ENCODE measurements around the gene FOXF1.

The FOXF1 gene

GRCh38 chr16:86534779-86535615 is 24.7 kb downstream of the FOXF1 start:
- DNase-seq: no peak

GRCh38 chr16:86536621-86537020 is 26.3 kb downstream of the FOXF1 start:
- DNase-seq: no peak

DNA sequence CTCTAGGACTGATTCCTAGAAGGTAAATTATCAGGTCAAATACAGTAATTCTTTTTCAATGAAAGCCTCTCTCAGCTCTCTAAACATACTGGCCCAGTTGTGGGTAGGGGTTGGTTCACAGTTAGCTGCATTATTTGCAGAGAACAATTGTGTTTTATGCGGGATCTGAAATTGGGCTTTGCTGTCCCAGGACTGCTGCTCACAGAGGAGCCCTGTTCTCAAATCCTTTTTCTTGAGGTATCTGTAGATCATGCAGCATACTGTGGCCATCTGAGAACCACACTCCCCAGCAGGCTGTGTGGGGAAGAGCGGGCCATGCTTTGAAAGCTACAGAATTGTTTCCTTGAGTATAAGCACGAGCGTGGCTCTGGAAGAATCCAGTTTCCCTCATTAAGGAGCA is 27.2 kb downstream of the FOXF1 start:
- DNase-seq: no peak

- no peak for DNase-seq
These were observed 28.0 kb downstream of the FOXF1 start for GRCh38 chr16:86538196-86538780.

GRCh38 chr16:86540894-86541293 is 30.6 kb downstream of the FOXF1 start:
- DNase-seq: no peak

DNA sequence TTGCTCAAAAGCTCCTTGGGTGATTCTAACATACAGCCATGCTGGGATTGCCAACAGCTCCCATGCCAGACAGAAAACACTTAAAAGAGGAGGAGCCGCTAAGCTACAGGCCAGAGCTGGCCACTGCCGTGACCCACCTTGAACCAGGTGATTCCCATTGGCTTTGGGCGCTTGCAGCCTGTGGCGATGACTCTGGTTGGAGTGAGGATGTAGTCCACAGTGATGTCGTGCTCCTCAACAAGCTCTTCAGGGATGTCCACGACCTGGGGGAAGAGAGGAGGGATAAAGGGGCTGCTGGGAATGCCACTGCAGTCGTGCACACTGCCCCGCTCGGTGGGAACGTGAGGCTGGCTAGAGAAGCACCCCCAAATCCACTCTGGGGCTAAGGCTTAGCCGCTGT is 31.2 kb downstream of the FOXF1 start:
- DNase-seq: no peak

- DNase-seq: no peak
These were observed 32.7 kb downstream of the FOXF1 start for GRCh38 chr16:86542756-86543750.

GRCh38 chr16:86545481-86545880 is 35.2 kb downstream of the FOXF1 start:
- no peak for DNase-seq

- DNase-seq: no peak
These were observed 35.8 kb downstream of the FOXF1 start for GRCh38 chr16:86545954-86546637.

GRCh38 chr16:86546638-86547013 is 36.3 kb downstream of the FOXF1 start:
- DNase-seq: no peak

GRCh38 chr16:86547286-86547685 is 37.0 kb downstream of the FOXF1 start:
- DNase-seq: no peak

- DNase-seq: no peak
These were observed 39.0 kb downstream of the FOXF1 start for GRCh38 chr16:86549076-86549892.

DNA sequence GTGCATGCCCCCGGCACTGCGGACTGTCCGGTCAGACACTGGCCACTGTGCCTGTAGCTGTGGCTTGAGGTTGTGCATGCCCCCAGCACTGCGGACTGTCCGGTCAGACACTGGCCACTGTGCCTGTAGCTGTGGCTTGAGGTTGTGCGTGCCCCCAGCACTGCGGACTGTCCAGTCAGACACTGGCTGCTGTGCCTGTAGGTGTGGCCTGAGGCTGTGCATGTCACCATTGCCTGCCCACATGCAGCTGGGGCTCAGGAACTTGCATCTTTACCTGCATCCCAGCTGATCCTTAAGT is 39.5 kb downstream of the FOXF1 start:
- no peak for DNase-seq

GRCh38 chr16:86550281-86550680 is 40.0 kb downstream of the FOXF1 start:
- DNase-seq: no peak

- no peak for DNase-seq
These were observed 43.0 kb downstream of the FOXF1 start for GRCh38 chr16:86553356-86553755.

DNA sequence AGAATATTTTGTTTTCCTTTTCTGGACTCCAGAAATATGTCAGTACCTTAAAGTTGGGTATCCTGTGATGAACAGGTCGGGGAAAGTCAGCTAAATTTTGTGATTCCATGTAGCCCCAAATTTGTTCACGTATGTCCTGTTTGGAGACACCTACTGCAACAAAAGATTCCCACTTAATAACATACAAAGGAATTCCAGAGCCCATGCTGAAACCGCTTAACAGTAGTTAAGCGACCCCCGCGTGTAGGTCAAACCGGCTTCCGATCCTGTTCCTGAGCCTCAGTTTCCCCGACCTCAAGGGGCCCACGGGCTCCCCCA is 44.2 kb downstream of the FOXF1 start:
- no peak for DNase-seq

DNA sequence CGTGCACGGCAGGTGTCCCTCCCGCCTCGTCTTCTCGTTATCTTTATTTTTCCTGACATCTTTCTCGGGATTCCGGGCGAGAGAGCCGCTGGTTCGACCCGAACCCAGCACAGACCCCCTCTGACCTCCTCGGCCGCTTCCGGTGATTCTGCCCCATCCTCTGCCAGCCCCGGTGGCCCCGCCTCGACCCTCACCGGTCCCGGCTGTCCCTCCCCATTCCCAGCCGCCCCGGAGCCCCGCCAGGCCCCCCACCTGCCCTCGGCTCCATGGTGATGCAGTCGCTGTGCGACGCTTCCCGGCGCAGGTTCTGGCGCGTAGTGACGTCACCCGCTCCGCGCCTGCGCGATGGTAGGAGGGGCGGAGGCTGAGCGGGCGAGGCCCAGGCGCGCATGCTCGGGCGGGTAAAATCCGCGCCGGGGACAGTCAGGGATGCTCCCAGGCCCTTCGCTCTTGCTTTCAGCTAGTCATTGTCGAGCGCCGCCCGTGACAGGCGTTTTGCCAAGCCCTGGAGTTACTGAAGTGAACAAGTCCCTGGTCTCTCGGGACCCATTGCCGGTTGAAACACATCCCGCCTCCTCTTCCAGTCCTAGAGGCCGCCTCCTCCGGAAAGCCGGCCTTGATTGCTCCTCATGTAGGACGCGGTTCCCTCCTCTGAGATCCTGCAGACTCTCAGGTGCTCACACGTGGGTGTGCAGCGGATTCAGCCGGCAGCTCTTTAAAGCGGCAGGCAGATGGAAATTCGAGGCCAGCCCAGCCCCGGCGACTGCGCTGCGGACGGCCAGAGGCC is 44.8 kb downstream of the FOXF1 start, which contains the start of gene MTHFSD:
TSS of gene MTHFSD (minus strand) at position 319 of the 787 bp plus-strand sequence. CDS start at position 268, 51 bp downstream.
- peak; percentile 93 for DNase-seq

GRCh38 chr16:86555704-86556075 is 45.4 kb downstream of the FOXF1 start:
- no peak for DNase-seq

GRCh38 chr16:86556576-86556975 is 46.2 kb downstream of the FOXF1 start:
- no peak for DNase-seq

- no peak for DNase-seq
These were observed 47.3 kb downstream of the FOXF1 start for GRCh38 chr16:86557587-86557986.
